GM12892 (cell line): ENCODE results near the gene NRXN2.

Source experiments
- POLR2A ChIP-seq: IDR thresholded peaks from 2 replicates; pipeline ENCODE4 v1.6.1; 2011; ENCODE audit warnings: low read depth, low read length, control low read depth
- TAF1 ChIP-seq: IDR thresholded peaks from 2 replicates; pipeline ENCODE4 v1.6.1; 2011; ENCODE audit warnings: low read depth, mild to moderate bottlenecking, control low read depth, low read length, borderline replicate concordance

GRCh38 chr11:64681171-64681570 lies 41.8 kb downstream of the NRXN2 start:
- TF ChIP-seq TAF1, result no peak
- no peak for TF ChIP-seq POLR2A
